NB4 (cell line): ENCODE results near the gene EFCC1.

ENCODE experiments used
- CTCF ChIP-seq: IDR thresholded peaks from one replicate; pipeline ENCODE4 v1.5.1; 2012; ENCODE audit warnings: low read depth, low read length
- MAX ChIP-seq: IDR thresholded peaks from 2 replicates; pipeline ENCODE4 v1.6.1; 2011; ENCODE audit warnings: low read depth, low read length
- MYC ChIP-seq: IDR thresholded peaks from 2 replicates; pipeline ENCODE4 v1.6.1; 2011; ENCODE audit warnings: low read depth, low read length
- POLR2A ChIP-seq: IDR thresholded peaks from 2 replicates; pipeline ENCODE4 v1.6.1; 2011; ENCODE audit warnings: mild to moderate bottlenecking; ENCODE audit not compliant: insufficient read length; ENCODE audit errors: extremely low read depth

DNA sequence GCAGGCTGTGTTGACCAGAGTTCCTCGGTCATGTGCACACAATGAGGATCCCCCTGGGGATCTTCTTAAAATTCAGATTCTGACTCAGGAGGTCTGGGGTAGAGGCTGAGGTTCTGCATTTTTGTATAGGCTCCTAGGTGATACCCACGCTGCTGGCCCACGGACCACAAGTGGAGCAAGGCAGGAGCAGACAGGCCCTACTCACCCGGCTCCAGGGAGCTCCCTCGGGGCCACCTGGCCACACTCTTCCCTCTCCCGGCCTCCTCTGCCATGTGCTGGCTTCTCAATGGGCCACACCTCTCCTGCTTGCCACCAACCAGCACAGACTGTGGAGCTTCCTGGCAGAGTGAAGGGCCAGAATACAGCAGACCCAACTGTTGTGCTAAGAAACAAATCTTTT is 83.4 kb downstream of the EFCC1 start:
- TF ChIP-seq CTCF = no peak
- no peak for TF ChIP-seq POLR2A
- TF ChIP-seq MAX = no peak
- no peak for TF ChIP-seq MYC
